Activated CD8-positive, alpha-beta memory T cell treated with anti-CD3 and anti-CD28 coated beads, Interleukin-2, amount 50 U/mL, for 48 hours (primary cell): ENCODE data around the gene PDC.
"Not testable (repeated sequence)": the region's sequence is repeated elsewhere in the genome, so short reads cannot be mapped to it uniquely, and the experiment has no call there.

Source experiments
- DNase-seq: peaks from one replicate; pipeline ENCODE4 v3.0.0-alpha.2; 2020

Gene PDC

DNA sequence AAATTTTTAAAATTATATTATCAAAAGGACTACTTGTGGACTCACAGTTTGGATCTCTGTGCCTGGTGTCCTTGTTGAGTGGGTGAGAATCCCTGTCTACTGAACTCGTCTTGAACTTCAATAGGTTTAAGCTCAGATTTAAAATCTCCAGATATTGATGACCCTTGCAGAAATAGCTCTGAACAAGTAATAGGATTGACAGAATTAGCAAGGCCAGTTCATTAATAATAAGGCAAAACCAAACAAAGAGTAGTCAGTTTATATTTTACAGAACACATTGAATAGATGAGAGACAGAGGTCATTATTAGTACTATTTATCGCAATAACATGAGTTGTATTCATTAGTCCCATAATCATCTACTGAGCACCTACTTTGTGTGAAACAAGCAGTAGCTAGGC lies at the start of gene PDC:
PDC (minus strand) TSS at position 101 of the 400 bp plus-strand sequence. CDS start 11,655 bp downstream, outside the sequence.
- DNase-seq = no peak

DNA sequence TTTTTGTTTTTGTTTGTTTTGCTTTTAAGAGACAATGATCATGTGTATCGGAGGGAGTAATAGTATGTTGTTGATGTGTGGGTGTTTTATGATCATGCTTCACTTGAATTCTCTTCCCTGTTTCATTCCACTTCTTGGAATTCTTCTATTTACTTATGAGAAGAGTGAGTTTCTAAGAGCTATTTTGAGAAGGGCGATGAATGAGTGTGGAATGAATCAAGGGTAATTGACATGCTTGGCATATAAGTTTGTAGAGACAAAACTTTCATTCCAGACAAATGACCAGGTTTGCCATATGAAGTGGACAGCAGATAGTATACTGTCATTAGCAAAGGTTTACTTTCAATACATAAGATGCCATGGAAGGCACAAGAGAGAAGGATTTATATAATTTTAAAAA lies 42.3 kb upstream of the PDC start:
- no peak for DNase-seq

DNA sequence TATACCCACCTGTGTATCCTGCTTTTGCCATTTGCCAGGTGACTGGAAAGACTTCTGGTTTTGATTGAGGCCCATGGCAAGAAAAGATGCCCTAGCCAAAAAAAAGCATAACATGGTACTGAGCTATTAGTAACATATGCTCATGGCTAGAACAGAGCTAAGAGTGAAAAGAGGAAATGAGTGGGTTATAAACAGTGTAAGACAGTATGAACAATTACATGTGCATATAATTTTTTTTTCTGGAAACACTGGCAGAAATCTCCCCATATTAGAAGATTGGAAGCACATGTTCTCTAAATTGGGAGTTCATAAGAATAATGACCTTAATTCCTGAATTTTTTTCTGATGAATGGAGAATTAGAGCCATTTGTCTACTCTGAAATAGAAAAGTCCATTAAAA lies 41.2 kb upstream of the PDC start:
- no peak for DNase-seq

DNA sequence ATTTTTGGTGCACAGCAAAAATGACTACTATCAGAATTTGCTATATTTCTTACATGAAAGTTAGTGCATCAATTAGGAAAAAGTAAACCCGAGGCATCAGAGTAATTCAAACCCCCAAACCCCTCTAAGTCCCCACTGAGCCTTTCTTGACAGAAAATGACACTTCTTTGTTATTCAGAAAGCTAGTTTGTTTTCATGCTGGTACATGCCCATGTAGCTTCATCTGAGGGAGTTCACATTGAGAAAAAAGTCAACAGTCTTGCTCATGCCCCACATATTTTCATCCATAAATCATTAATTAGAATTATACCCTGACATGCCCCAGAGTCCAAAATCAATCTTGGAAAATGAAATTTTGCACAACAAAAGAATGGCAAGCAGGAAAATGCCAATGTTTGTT lies 39.9 kb upstream of the PDC start:
- DNase-seq = no peak

DNA sequence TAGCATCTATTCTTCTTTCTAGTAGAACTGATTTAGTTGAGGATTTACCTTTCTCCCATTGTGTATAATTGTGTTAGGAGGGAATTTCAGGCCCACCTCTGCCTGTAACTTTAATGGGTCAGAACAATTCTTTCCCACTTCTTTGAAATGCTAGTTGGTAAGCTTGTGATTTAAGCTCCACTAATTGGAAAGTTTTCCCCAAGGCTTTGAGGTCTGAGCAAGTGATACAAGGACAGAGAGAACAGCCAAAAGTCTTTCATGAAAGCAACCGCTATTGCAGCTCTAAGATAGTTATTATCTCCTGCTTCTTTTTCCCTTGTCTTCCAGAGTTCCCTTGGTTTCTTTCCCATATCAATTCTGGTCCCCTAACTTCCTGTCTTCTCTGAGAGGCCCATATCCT lies 38.7 kb upstream of the PDC start:
- DNase-seq = no peak

DNA sequence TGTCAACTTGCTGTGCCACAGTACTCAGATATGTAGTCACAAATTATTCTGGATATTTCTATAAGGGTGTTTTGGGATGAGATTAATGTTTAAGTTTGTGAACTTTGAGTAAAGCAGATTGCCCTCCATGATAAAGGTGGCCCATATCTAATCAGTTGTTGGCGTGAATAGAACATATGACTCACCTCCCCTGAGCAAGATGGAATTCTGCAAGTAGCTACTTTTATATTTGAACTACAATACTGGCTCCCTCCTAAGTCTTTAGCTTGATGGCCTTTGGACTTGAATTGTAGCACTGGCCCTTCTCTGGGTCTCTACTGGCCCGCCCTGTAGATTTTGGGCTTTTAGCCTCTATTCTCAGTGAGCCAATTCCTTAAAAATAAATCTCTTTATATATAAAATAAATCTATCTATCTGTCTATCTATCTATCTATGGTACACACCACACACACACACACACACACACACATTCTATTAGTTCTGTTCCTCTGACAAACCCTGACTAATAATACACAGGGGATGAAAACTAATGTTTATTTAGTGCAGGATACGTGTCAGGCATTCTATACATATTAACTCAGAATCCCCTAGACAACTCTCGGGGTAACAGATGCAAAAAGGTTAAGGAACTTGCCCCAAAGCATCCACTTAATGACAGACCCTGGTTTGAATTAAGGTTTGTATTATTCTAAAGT lies 37.9 kb upstream of the PDC start:
- DNase-seq = no peak

DNA sequence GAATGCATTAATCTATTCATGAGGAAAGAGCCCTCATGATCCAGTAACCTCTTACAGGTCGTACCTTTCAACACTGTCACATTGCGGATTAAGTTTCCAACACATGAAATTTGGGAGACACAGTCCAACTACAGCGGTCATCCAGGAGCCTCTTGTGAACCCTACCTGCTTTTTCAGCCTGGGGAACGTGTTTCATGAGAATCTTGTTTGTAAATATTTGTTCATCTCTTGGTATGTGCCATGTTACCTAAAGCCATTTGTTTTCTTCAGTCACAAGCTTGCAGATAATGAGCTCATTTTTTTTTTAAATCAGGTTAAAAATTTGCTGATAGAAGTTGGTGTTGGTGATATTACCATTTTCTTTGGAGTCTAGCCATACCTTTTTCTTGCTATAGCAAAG lies 37.2 kb upstream of the PDC start:
- DNase-seq = no peak

DNA sequence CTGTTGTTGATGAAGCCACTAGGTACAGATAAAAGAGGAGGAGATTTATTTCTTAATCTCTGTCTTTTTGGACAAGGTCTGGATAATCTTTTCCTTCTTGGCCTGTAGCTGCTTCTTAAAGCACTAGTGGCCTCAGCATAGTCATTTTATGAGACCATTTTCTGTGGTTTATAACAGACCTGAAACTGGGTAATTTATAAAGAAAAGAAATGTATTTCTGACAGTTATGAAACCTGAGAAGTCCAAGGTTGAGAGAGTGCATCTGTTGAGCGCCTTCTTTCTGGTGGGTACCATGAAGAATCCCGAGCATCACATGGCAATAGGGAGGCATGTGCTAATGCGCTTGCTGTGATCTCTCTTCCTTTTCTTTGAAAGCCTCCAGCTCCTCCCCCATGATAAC lies 36.7 kb upstream of the PDC start:
- DNase-seq = no peak

DNA sequence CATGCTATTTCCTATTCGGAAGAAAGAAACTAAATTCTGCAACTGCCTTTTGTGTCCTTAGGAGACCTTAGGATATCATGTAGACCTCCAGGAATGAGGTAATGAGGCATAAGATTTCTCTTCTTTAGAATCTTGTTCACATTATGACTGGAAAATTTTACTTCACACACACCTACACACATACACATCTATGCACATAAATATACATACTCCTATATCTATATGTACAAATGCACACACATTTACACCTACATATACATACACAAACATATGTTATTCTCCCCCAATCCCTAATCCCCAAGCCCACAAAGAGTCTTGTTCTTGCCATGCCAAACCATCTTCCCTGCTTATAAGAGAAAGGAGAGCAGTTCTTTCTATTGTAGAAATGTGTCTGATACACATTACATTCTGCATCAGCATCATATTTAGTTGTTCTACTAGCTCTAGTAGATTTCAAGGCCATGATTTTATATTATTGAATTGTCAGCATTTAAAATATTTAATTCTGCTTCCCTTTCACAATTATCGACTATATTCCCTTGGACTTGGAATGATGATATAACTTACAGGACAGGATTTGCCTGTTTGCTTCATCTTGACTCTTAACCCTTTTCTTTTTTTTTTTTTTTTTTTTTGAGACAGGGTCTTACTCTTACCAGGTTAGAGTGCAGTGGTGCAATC lies 35.4 kb upstream of the PDC start:
- no peak for DNase-seq

DNA sequence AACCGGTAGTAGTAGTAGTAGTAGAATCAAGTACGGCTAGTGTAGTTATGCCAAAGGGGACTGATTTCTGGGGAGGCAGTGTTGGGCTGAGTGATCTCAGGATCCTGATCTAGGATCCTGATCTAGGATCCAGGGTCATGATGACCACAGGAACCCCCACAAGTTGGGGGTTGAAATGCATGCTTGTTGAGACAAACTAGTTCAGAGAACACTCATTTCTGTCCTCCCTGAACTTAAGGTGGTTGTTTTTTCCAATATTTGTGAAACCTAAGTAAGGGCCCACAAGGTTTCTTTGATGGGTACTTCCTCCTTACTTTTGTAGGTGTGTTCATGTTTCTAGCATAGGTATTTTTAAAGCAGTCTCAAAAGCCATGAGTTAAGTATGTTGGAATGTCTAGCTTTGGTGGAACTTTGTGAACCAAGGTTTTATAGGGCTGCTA lies 33.9 kb upstream of the PDC start:
- DNase-seq = no peak

DNA sequence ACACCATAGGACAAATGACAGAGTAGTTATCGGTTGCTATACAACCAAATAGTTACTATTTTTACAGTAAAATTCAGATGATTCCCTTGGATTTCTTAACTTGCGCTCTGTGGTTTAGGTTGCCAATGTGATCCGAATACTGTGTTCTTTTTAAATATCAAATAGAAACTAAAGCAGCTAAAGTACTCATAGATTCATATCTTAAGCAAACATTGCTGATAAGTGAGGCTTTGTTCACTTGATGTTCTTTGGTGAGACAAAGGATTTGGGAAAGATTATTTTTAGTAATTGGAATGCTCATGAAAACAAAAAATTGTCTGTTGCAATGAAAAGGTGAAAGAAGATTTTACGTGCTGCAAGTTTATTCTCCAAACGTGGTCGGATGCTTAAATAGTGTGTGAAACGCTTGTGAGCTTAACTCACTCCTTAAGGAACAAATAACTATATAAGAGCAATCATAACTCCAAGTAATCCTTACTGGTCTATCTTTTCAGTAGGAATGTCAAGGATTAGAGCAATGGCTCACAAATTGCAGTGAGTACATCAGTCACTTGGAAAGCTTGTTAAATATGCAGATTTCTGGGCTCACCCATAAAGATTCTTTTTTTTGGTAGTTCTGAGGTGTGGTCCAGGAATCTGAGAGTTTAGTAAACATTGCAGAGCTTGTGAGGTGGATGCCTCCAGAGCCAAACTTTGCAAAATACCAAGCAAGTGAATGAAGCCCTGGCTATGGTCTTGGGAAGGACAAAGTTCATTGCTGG lies 31.8 kb upstream of the PDC start:
- no peak for DNase-seq

DNA sequence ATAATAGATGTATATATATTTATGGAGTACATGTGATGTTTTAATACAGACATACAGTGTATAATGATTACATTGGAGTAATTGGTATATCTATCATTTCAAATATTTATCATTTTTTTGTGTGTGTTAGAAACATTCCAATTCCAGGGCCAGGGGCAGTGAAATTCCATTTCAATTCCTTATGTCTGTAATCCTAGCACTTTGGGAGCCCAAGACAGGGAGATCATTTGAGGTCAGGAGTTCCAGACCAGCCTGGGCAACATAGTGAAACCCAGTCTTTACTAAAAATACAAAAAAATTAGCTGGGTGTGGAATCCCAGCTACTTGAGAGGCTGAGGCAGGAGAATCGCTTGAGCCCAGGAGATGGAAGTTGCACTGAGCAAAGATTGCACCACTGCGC lies 30.4 kb upstream of the PDC start:
- no peak for DNase-seq

DNA sequence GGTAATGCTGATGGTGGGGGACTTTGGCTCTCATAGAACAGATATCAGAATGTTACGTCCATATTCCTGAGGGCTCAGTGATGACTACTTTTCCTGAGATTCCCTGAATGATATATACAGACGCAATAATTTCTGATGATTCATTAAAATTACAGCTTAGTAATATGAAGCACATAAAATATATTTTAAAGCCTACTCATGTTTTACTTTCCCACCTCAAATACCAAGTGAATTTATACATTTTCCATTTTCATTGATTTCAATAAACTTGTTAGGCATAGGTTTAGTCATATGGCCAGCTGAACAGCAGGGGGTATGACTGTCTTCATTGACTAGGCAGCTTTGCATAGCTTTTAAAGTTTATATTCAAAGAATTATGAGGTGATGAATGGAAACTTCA lies 26.2 kb upstream of the PDC start:
- no peak for DNase-seq

DNA sequence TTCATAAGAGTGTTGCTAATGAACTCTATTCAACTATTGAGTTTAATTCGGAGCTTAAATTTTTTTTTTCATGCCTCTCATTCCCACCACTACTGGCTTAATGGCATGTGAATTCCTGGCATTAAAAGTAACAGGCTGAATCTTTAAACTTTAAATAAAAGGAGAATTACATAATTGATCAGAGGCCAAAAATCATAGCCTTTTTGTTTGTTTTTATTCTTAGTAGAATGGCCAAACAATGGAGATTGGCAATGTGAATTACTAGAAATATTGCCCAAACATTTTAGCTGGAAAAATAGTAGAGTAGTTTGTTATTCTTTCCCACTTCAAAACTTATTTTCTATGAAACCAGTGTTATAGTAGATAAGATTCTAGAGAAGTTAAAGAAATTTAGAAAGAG lies 25.1 kb upstream of the PDC start:
- DNase-seq = no peak

DNA sequence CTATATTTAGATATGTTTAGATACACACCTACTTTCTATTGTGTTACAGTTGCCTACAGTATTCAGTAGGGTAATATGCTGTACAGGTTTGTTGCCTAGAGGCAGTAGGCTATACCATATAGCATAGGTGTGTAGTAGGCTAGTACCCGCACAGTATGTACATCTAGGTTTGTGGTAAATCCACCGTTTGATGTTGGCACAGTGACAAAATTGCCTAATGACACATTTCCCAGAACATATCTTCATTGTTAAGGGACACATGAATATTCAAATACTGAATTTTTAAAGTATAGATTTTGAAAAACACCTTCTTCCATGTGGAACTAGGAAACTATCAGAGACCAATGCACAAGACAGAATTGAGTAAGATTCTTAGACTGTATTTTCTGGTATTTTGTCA lies 22.6 kb upstream of the PDC start:
- no peak for DNase-seq

DNA sequence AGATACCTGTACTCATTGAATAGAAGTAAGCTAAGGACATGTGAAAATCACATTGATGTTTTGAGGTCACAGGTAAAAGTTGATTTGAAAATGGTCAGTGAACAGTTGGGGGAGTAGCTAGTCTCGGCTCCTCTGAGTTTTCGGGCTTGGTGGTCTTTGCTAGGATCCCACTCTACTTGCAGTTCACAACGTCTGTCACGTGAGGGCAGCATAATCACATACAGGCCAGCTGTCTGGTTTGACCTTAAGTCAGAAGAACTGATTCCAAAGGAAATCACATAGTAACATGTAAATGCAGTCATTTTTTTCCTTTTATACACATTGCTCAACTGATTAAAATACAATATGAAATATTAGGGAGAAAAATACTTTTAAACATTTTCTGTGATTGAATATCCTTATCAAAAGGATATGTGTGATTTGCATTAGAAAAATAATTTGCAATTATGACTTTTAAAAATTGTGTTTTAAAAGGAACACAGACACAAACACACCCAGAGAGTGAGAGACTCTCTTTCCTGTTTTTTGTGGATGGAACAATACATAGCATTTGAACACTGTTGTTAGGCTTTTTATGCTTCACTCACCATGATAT lies 21.8 kb upstream of the PDC start:
- DNase-seq = peak; percentile 78

DNA sequence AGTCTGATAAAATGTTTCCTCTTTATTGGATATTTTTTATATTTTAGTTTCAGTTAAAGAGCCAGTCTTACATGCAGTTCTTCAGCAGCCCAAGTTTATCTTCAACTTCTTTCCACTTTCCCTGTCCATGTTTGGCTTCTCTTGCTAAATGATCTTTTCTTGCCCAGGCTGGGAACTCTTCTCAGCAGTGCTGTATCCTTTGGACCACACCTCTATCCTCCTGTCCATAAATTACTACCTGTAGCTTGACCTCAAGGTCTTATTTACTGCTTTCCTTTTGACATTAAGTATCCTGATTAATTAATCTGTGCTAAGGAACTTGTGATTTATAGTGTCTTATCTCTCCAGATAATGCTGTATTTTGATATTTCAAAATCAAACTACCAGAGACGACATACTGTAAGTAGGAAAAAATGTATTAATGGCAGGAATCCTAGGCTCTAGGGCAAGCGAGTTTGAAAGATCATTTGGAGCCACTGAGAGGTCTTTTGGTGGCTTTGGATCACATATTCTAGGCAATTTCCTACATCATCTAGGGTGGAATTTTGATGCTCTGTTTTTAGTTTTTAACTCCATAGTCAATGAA lies 20.5 kb upstream of the PDC start:
- no peak for DNase-seq

DNA sequence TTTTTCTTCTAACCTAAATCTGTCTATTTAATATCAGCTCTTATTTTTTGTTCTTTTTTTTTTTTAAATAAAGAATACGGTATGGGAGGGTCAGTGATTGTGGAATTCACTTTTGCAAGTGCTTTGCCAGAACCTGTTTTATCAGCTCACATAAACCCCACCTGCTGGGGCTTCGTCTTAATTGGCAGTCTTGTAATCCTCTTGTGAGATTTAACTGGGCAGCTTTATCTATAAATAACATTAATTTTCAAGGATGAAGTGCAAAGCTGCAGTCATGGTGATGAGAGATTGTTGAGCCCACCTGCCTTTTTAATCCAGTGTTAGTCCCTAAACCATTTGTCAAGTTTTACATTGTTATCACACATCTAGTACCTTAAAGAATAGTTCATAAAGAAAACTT lies 18.2 kb upstream of the PDC start:
- DNase-seq = no peak

DNA sequence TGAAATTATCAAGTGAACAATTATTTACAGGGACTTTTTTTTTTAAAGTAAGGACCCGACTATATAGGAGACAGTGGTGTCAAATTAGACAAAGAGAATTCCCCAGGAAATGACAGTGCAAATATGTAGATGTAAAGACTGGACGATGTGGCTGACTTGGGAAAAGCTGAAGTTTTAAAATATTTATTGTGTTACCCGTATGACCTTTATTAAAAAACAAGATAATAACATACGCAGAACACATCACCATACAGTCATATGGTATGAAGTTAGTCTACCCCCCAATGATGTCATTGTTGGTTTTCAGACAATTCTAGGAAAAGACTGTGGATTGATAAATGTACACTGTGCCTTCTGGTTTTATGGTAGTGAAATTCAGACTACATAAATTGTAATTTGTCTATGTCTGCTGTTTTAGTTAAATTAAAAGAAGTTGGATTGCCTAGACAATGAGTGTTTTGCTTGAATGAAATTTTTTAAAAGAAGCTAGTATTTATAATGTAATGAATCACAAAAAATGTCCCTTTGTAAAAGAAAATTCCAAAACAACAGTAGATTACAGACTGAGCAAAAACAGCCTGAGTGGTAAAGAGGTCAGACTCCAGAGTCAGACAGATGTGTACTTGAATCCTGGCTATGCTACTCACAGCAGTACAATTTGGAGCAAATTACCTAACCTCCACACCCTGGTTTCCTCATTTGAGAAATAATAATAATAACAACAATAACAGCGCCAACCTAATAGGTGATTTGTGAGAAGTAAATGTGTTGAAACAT lies 15.5 kb upstream of the PDC start:
- DNase-seq = no peak

DNA sequence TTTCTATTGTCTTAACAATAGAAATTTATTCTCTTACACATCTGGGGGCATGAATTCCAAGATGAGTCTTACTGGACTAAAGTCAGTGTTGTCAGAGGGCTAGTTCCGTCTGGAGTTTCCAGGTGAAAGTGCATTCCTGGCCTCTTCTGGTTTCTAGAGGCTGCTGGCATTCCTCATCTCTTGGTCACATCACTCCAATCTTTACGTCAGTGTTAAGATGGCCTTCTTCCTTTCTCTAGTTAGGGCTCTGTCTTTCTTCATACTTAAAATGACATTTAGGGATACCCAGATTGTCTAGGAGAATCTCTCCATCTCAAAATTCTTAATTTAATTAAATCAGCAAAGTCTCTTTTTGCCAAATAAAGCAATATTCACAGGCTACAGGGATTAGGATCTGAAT lies 13.3 kb upstream of the PDC start:
- no peak for DNase-seq

DNA sequence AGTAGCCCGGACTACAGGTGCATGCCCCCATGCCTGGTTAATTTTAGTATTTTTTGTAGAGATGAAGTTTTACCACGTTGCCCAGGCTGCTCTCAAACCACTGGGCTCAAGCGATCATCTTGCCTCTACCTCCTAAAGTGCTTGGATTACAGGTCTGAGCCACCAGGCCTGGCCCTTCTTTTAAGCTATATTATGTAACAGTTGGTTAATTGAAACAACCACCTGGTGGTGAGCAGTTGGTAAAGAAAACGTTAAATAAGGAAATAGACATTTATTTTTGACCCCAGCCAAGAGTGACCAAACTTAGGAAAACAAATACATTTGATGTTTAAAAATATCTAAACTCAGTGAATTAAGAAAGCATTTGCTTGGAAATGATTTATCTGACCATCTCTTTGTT lies 12.1 kb upstream of the PDC start:
- no peak for DNase-seq

DNA sequence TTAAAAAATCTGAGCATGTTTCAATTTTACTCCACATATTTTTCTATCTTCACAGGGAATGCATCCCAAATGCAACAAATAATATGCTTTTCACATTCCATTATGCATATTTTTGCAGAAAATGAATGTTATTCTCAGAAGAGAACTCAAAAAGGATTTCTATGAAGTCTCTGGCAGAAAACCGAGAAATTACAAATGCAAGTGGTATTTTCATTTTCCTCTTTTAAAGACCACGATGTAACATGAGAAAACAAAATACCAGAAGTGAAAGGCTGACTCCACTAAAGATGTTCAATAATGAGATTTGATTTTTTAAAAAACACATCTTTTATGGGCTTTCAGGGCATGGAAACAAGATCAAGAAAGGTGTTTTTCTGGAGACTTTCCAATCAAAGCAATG lies 5.0 kb upstream of the PDC start:
- no peak for DNase-seq

DNA sequence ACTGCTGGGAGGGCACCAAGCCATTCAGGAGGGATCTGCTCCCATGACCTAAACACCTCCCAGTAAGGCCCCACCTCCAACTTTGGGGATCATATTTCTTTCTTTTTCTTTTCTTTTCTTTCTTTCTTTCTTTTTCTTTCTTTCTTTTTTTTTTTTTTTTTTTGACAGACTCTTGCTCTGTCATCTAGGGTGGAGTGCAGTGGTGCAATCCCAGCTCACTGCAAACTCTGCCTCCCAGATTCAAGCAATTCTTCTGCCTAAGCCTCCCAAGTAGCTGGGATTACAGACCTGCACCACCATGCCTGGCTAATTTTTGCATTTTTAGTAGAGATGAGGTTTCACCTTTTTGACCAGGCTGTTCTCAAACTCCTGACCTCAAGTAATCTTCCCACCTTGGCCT lies 4.6 kb upstream of the PDC start:
- not testable (repeated sequence) for DNase-seq
